Mesendoderm (in vitro differentiated cells): ENCODE data around the gene SPRED3. TPM values are rescaled to one million over a fixed set of nuclear protein-coding genes. Genes with fewer than 3 reads are reported as not detected.
"Not testable (repeated sequence)": the region's sequence is repeated elsewhere in the genome, so short reads cannot be mapped to it uniquely, and the experiment has no call there.

Experiments
- DNase-seq: peaks from one replicate; pipeline ENCODE4 v3.0.0; 2013
- H2AK5ac ChIP-seq: 2 replicates; pipeline ENCODE4 v1.6.1; 2013; ENCODE audit warnings: low read length, inconsistent platforms
- H2BK120ac ChIP-seq: 2 replicates; pipeline ENCODE4 v1.6.1; 2013; ENCODE audit warnings: low read depth, mild to moderate bottlenecking, low read length, moderate library complexity, mixed read lengths
- H2BK15ac ChIP-seq: replicated peaks from 2 replicates; pipeline ENCODE4 v1.6.1; 2013; ENCODE audit warnings: low read depth, mild to moderate bottlenecking, moderate library complexity
- H2BK5ac ChIP-seq: 2 replicates; pipeline ENCODE4 v1.6.1; 2013; ENCODE audit warnings: low read length, inconsistent platforms
- H3K18ac ChIP-seq: 2 replicates; pipeline ENCODE4 v1.6.1; 2013; ENCODE audit warnings: mild to moderate bottlenecking, low read length, mixed read lengths
- H3K23ac ChIP-seq: one replicate; pipeline ENCODE4 v1.6.1; 2013; ENCODE audit warnings: low read length
- H3K27ac ChIP-seq: 2 replicates; pipeline ENCODE4 v1.5.1; 2013; ENCODE audit warnings: low read depth, mild to moderate bottlenecking, inconsistent platforms, low read length, moderate library complexity
- H3K27me3 ChIP-seq: 2 replicates; pipeline ENCODE4 v1.6.1; 2013; ENCODE audit warnings: low read length, control low read depth, mild to moderate bottlenecking, inconsistent platforms; ENCODE audit not compliant: insufficient read depth, poor library complexity
- H3K36me3 ChIP-seq: 2 replicates; pipeline ENCODE4 v1.6.1; 2013; ENCODE audit warnings: low read length, inconsistent platforms; ENCODE audit not compliant: control insufficient read depth, insufficient read depth
- H3K4ac ChIP-seq: one replicate; pipeline ENCODE4 v1.6.1; 2013; ENCODE audit warnings: low read depth, mild to moderate bottlenecking, low read length, moderate library complexity
- H3K4me1 ChIP-seq: 2 replicates; pipeline ENCODE4 v1.6.1; 2013; ENCODE audit warnings: low read depth, low read length, inconsistent platforms; ENCODE audit not compliant: control insufficient read depth
- H3K4me2 ChIP-seq: 2 replicates; pipeline ENCODE4 v1.6.1; 2013; ENCODE audit warnings: low read length
- H3K4me3 ChIP-seq: 2 replicates; pipeline ENCODE4 v1.5.1; 2013; ENCODE audit warnings: mild to moderate bottlenecking, low read length
- H3K56ac ChIP-seq: one replicate; pipeline ENCODE4 v1.6.1; 2013; ENCODE audit warnings: low read length
- H3K79me1 ChIP-seq: 2 replicates; pipeline ENCODE4 v1.6.1; 2013; ENCODE audit warnings: low read length, inconsistent platforms
- H3K79me2 ChIP-seq: 2 replicates; pipeline ENCODE4 v1.6.1; 2013; ENCODE audit warnings: mild to moderate bottlenecking, low read length; ENCODE audit not compliant: control insufficient read depth, insufficient read depth
- H3K9ac ChIP-seq: 2 replicates; pipeline ENCODE4 v1.6.1; 2013; ENCODE audit warnings: low read length, inconsistent platforms
- H4K5ac ChIP-seq: one replicate; pipeline ENCODE4 v1.6.1; 2013; ENCODE audit warnings: low read length
- H4K8ac ChIP-seq: one replicate; pipeline ENCODE4 v1.6.1; 2013; ENCODE audit warnings: low read depth, mild to moderate bottlenecking, control low read depth, low read length, moderate library complexity
- WGBS: extraction: QIAGEN DNeasy Blood & Tissue Kit; methylation state at CpG from one replicate; pipeline ENCODE4 v1.1.7; 2013; ENCODE audit warnings: low lambda C conversion rate, missing lambda C conversion rate; ENCODE audit not compliant: insufficient coverage; ENCODE audit errors: extremely low coverage; 5-methylcytosine and 5-hydroxymethylcytosine counted together
- polyA plus RNA-seq, 2 experiments: library from polyadenylated mRNA; stranded (reverse); fragments of 200-250 nt; gene quantifications; one replicate each; pipeline ENCODE4 v1.2.3, GENCODE V29; 2013

SPRED3 gene
- 2.1 TPM for polyA plus RNA-seq (2013, experiment 1 of 2)
- 2.1 TPM for polyA plus RNA-seq (2013, experiment 2 of 2)

GRCh38 chr19:38388349-38389100 is at the start of gene SPRED3:
Gene SPRED3 (plus strand): TSS chr19:38388697. CDS start chr19:38390303, 1,606 bp downstream.
- Histone ChIP-seq H3K79me1 (no peaks in the 10 kb centered on the region), H2BK15ac (no peak within 1 kb of the TSS), H3K27me3 (no peaks in the 10 kb centered on the region), H2BK5ac (no peak within 1 kb of the TSS), H3K4ac (no peak within 1 kb of the TSS), H4K5ac (no peak within 1 kb of the TSS), H3K18ac (peak within 1 kb of the TSS; percentile 69), H3K23ac (no peak within 1 kb of the TSS), H3K79me2 (no peaks in the 10 kb centered on the region), H2AK5ac (no peak within 1 kb of the TSS), H3K4me3 (peak within 1 kb of the TSS; percentile 60), H3K4me1 (peaks cover 3% of the 10 kb centered on the region), H3K27ac (peak within 1 kb of the TSS; percentile 19), H3K56ac (peak within 1 kb of the TSS; percentile 84), H3K36me3 (no peaks in the 10 kb centered on the region), H3K4me2 (peak within 1 kb of the TSS; percentile 98), H4K8ac (no peak within 1 kb of the TSS), H3K9ac (peak within 1 kb of the TSS; percentile 78), H2BK120ac (no peak within 1 kb of the TSS)
- WGBS, result no CpG with 5 or more reads among the region's 46 CpGs
- no peak for DNase-seq

- not testable (repeated sequence) for H3K79me2 ChIP-seq, H3K56ac ChIP-seq, H4K5ac ChIP-seq, H3K27me3 ChIP-seq, H3K4ac ChIP-seq, H2AK5ac ChIP-seq, H2BK120ac ChIP-seq, H3K27ac ChIP-seq, H2BK15ac ChIP-seq, H3K4me2 ChIP-seq, H3K36me3 ChIP-seq, H3K18ac ChIP-seq, H2BK5ac ChIP-seq, H4K8ac ChIP-seq, H3K9ac ChIP-seq, H3K4me3 ChIP-seq, H3K4me1 ChIP-seq, H3K23ac ChIP-seq, H3K79me1 ChIP-seq
- peak; percentile 64 for DNase-seq
- WGBS, result no CpG with 5 or more reads among the region's 4 CpGs
These were observed 49.5 kb upstream of the SPRED3 start for GRCh38 chr19:38339011-38339410.

GRCh38 chr19:38340927-38341326 is 47.6 kb upstream of the SPRED3 start:
- Histone ChIP-seq H3K4me2 (no peak overlapping the region), H4K8ac (no peak overlapping the region), H3K4me3 (no peak overlapping the region), H2BK5ac (no peak overlapping the region), H2AK5ac (no peak overlapping the region), H3K23ac (no peak overlapping the region), H3K18ac (no peak overlapping the region), H2BK15ac (no peak overlapping the region), H3K9ac (no peak overlapping the region), H4K5ac (no peak overlapping the region), H3K27ac (no peak overlapping the region), H3K79me2 (no peaks in the 10 kb centered on the region), H3K56ac (no peak overlapping the region), H3K4ac (no peak overlapping the region), H2BK120ac (no peak overlapping the region), H3K36me3 (no peaks in the 10 kb centered on the region), H3K79me1 (no peaks in the 10 kb centered on the region), H3K4me1 (no peaks in the 10 kb centered on the region), H3K27me3 (no peaks in the 10 kb centered on the region)
- no peak for DNase-seq
- WGBS, result no CpG with 5 or more reads among the region's 2 CpGs

- H2BK120ac ChIP-seq, result no peak overlapping the region
- H3K4me2 ChIP-seq, result no peak overlapping the region
- no peaks in the 10 kb centered on the region for H3K79me1 ChIP-seq
- H4K8ac ChIP-seq, result no peak overlapping the region
- H3K18ac ChIP-seq, result no peak overlapping the region
- DNase-seq, result no peak
- no peak overlapping the region for H4K5ac ChIP-seq
- no peaks in the 10 kb centered on the region for H3K79me2 ChIP-seq
- no peak overlapping the region for H2BK5ac ChIP-seq
- no peaks in the 10 kb centered on the region for H3K27me3 ChIP-seq
- H3K4me1 ChIP-seq, result no peaks in the 10 kb centered on the region
- H3K36me3 ChIP-seq, result no peaks in the 10 kb centered on the region
- no peak overlapping the region for H3K4ac ChIP-seq
- H2AK5ac ChIP-seq, result no peak overlapping the region
- H3K23ac ChIP-seq, result no peak overlapping the region
- WGBS, result no CpG with 5 or more reads among the region's 4 CpGs
- H3K27ac ChIP-seq, result no peak overlapping the region
- no peak overlapping the region for H2BK15ac ChIP-seq
- no peak overlapping the region for H3K56ac ChIP-seq
- no peak overlapping the region for H3K4me3 ChIP-seq
- H3K9ac ChIP-seq, result no peak overlapping the region
These were observed 41.7 kb upstream of the SPRED3 start for GRCh38 chr19:38346837-38347236.

GRCh38 chr19:38350883-38351282 is 37.6 kb upstream of the SPRED3 start:
- Histone ChIP-seq H3K79me1 (no peaks in the 10 kb centered on the region), H3K4me1 (no peaks in the 10 kb centered on the region), H2BK5ac (no peak overlapping the region), H3K4ac (no peak overlapping the region), H3K56ac (no peak overlapping the region), H3K4me3 (no peak overlapping the region), H3K4me2 (no peak overlapping the region), H2BK15ac (no peak overlapping the region), H3K36me3 (no peaks in the 10 kb centered on the region), H3K27ac (no peak overlapping the region), H3K9ac (no peak overlapping the region), H4K8ac (no peak overlapping the region), H4K5ac (no peak overlapping the region), H3K23ac (no peak overlapping the region), H3K27me3 (no peaks in the 10 kb centered on the region), H3K79me2 (no peaks in the 10 kb centered on the region), H2BK120ac (no peak overlapping the region), H2AK5ac (no peak overlapping the region), H3K18ac (no peak overlapping the region)
- no CpG with 5 or more reads among the region's 3 CpGs for WGBS
- DNase-seq, result no peak
